ENCODE measurements around the gene GALNTL6.

Gene GALNTL6

DNA sequence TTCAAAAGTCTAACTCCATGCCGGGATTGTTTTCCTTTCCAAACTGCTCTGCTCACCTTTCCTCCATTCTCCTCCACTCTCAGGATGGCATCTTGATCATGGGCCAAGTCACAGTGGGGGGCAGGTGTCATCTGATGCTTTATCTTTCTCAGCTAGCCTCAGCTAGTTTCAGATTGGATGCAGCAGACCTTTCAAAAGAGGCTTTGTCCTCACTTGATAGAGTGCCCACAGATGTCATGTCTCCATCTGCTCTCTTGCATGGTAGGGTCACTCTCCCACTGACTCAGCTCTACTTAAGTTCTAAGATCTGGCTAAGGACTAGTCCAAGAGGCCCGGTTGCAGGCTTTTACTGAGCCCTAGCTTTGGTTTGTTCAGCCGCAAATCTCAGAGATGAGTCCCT, 1013.7 kb downstream of the GALNTL6 start:
- Histone ChIP-seq H3K27ac (ENCODE audit: low read length, poor library complexity, severe bottlenecking) (no peak overlapping the region), H3K18ac (ENCODE audit: low read depth in 1 of 2, low read length in 2 of 2) (no peak overlapping the region), H3K4me3 (ENCODE audit: insufficient read depth in 1 of 2, low read depth in 1 of 2, low read length in 2 of 2) (no peak overlapping the region), H2BK120ac (ENCODE audit: low read depth, low read length) (no peak overlapping the region), H4K91ac (ENCODE audit: low read length) (no peak overlapping the region), H2BK12ac (ENCODE audit: low read length in 2 of 2) (no peak overlapping the region), H3K14ac (ENCODE audit: low read length in 2 of 2) (no peak overlapping the region), H2BK5ac (ENCODE audit: low read depth, low read length, poor library complexity, severe bottlenecking) (no peak overlapping the region), H2BK15ac (ENCODE audit: low read depth, poor library complexity, severe bottlenecking) (no peak overlapping the region), H3K9me3 (ENCODE audit: control insufficient read depth, low read length) (no peaks in the 10 kb centered on the region), H3K4me2 (ENCODE audit: low read length, poor library complexity, severe bottlenecking) (no peak overlapping the region), H3K79me1 (replicated peaks; ENCODE audit: low read length, poor library complexity, severe bottlenecking) (no peaks in the 10 kb centered on the region), H3K27me3 (ENCODE audit: control insufficient read depth in 1 of 2, insufficient read depth in 1 of 2, low read length in 2 of 2) (peaks cover 0 to 7% of the 10 kb centered on the region in 2 experiments), H3K9ac (ENCODE audit: low read length) (no peak overlapping the region), H2AFZ (ENCODE audit: low read depth, low read length) (no peak overlapping the region), H4K8ac (ENCODE audit: low read length) (no peak overlapping the region), H3K4ac (ENCODE audit: low read depth in 1 of 2, low read length in 2 of 2) (no peak overlapping the region), H3K4me1 (ENCODE audit: control insufficient read depth, insufficient read depth, low read depth, low read length) (peaks cover 8% of the 10 kb centered on the region), H2AK5ac (ENCODE audit: low read length, severe bottlenecking) (no peak overlapping the region), H3K23ac (ENCODE audit: low read length in 2 of 2) (no peak overlapping the region), H3K36me3 (ENCODE audit: control insufficient read depth in 1 of 2, insufficient read depth in 2 of 2, low read depth in 1 of 2, low read length in 2 of 2) (no peaks in the 10 kb centered on the region)
- 95% methylated on average over 3 of the region's 3 CpGs for WGBS
- DNase-seq: no peak

- DNase-seq: peak; percentile 16
- H3K27me3 ChIP-seq (ENCODE audit: control insufficient read depth in 1 of 2, insufficient read depth in 1 of 2, low read length in 2 of 2): no peaks in the 10 kb centered on the region
- no peak overlapping the region for H3K4me3 ChIP-seq (ENCODE audit: insufficient read depth in 1 of 2, low read depth in 1 of 2, low read length in 2 of 2)
- no peak overlapping the region for H2BK5ac ChIP-seq (ENCODE audit: low read depth, low read length, poor library complexity, severe bottlenecking)
- no peaks in the 10 kb centered on the region for H3K36me3 ChIP-seq (ENCODE audit: control insufficient read depth in 1 of 2, insufficient read depth in 2 of 2, low read depth in 1 of 2, low read length in 2 of 2)
- no peak overlapping the region for H3K18ac ChIP-seq (ENCODE audit: low read depth in 1 of 2, low read length in 2 of 2)
- no peaks in the 10 kb centered on the region for H3K9me3 ChIP-seq (ENCODE audit: control insufficient read depth, low read length)
- no peak overlapping the region for H2AK5ac ChIP-seq (ENCODE audit: low read length, severe bottlenecking)
- H4K91ac ChIP-seq (ENCODE audit: low read length): no peak overlapping the region
- no peak overlapping the region for H4K8ac ChIP-seq (ENCODE audit: low read length)
- WGBS: 5% methylated on average over 4 of the region's 5 CpGs
- no peak overlapping the region for H2BK120ac ChIP-seq (ENCODE audit: low read depth, low read length)
- no peak overlapping the region for H3K4ac ChIP-seq (ENCODE audit: low read depth in 1 of 2, low read length in 2 of 2)
- peak overlapping the region; percentile 44 for H3K9ac ChIP-seq (ENCODE audit: low read length)
- no peak overlapping the region for H3K4me2 ChIP-seq (ENCODE audit: low read length, poor library complexity, severe bottlenecking)
- no peak overlapping the region for H2AFZ ChIP-seq (ENCODE audit: low read depth, low read length)
- no peak overlapping the region for H3K27ac ChIP-seq (ENCODE audit: low read length, poor library complexity, severe bottlenecking)
- no peak overlapping the region for H2BK15ac ChIP-seq (ENCODE audit: low read depth, poor library complexity, severe bottlenecking)
- no peak overlapping the region for H3K23ac ChIP-seq (ENCODE audit: low read length in 2 of 2)
- no peak overlapping the region for H2BK12ac ChIP-seq (ENCODE audit: low read length in 2 of 2)
- H3K79me1 ChIP-seq (replicated peaks; ENCODE audit: low read length, poor library complexity, severe bottlenecking): no peaks in the 10 kb centered on the region
- peaks cover 8% of the 10 kb centered on the region for H3K4me1 ChIP-seq (ENCODE audit: control insufficient read depth, insufficient read depth, low read depth, low read length)
- H3K14ac ChIP-seq (ENCODE audit: low read length in 2 of 2): no peak overlapping the region
Measured at GRCh38 chr4:172830295-172830764, 1017.1 kb downstream of the GALNTL6 start.

- Histone ChIP-seq H2BK12ac (ENCODE audit: low read length in 2 of 2) (no peak overlapping the region), H3K9ac (ENCODE audit: low read length) (no peak overlapping the region), H3K4me3 (ENCODE audit: insufficient read depth in 1 of 2, low read depth in 1 of 2, low read length in 2 of 2) (no peak overlapping the region), H2AK5ac (ENCODE audit: low read length, severe bottlenecking) (no peak overlapping the region), H4K91ac (ENCODE audit: low read length) (no peak overlapping the region), H3K18ac (ENCODE audit: low read depth in 1 of 2, low read length in 2 of 2) (no peak overlapping the region), H4K8ac (ENCODE audit: low read length) (no peak overlapping the region), H3K36me3 (ENCODE audit: control insufficient read depth in 1 of 2, insufficient read depth in 2 of 2, low read depth in 1 of 2, low read length in 2 of 2) (no peaks in the 10 kb centered on the region), H2BK5ac (ENCODE audit: low read depth, low read length, poor library complexity, severe bottlenecking) (no peak overlapping the region), H2AFZ (ENCODE audit: low read depth, low read length) (no peak overlapping the region), H3K9me3 (ENCODE audit: control insufficient read depth, low read length) (no peaks in the 10 kb centered on the region), H3K4me2 (ENCODE audit: low read length, poor library complexity, severe bottlenecking) (no peak overlapping the region), H3K4ac (ENCODE audit: low read depth in 1 of 2, low read length in 2 of 2) (no peak overlapping the region), H3K27ac (ENCODE audit: low read length, poor library complexity, severe bottlenecking) (no peak overlapping the region), H3K4me1 (ENCODE audit: control insufficient read depth, insufficient read depth, low read depth, low read length) (no peaks in the 10 kb centered on the region), H3K79me1 (replicated peaks; ENCODE audit: low read length, poor library complexity, severe bottlenecking) (no peaks in the 10 kb centered on the region), H2BK120ac (ENCODE audit: low read depth, low read length) (no peak overlapping the region), H3K14ac (ENCODE audit: low read length in 2 of 2) (no peak overlapping the region), H3K27me3 (ENCODE audit: control insufficient read depth in 1 of 2, insufficient read depth in 1 of 2, low read length in 2 of 2) (no peaks in the 10 kb centered on the region), H3K23ac (ENCODE audit: low read length in 2 of 2) (no peak overlapping the region), H2BK15ac (ENCODE audit: low read depth, poor library complexity, severe bottlenecking) (no peak overlapping the region)
- 97% methylated on average over 3 of the region's 3 CpGs for WGBS
- DNase-seq: no peak
Measured at GRCh38 chr4:172836661-172837060, 1023.5 kb downstream of the GALNTL6 start.

- Histone ChIP-seq H3K14ac (ENCODE audit: low read length in 2 of 2) (no peak overlapping the region), H3K4ac (ENCODE audit: low read depth in 1 of 2, low read length in 2 of 2) (no peak overlapping the region), H3K27ac (ENCODE audit: low read length, poor library complexity, severe bottlenecking) (no peak overlapping the region), H3K4me1 (ENCODE audit: control insufficient read depth, insufficient read depth, low read depth, low read length) (no peaks in the 10 kb centered on the region), H4K91ac (ENCODE audit: low read length) (no peak overlapping the region), H3K23ac (ENCODE audit: low read length in 2 of 2) (no peak overlapping the region), H3K4me2 (ENCODE audit: low read length, poor library complexity, severe bottlenecking) (no peak overlapping the region), H3K27me3 (ENCODE audit: control insufficient read depth in 1 of 2, insufficient read depth in 1 of 2, low read length in 2 of 2) (no peaks in the 10 kb centered on the region), H3K18ac (ENCODE audit: low read depth in 1 of 2, low read length in 2 of 2) (no peak overlapping the region), H2BK120ac (ENCODE audit: low read depth, low read length) (no peak overlapping the region), H3K4me3 (ENCODE audit: insufficient read depth in 1 of 2, low read depth in 1 of 2, low read length in 2 of 2) (no peak overlapping the region), H2BK12ac (ENCODE audit: low read length in 2 of 2) (no peak overlapping the region), H4K8ac (ENCODE audit: low read length) (no peak overlapping the region), H2AFZ (ENCODE audit: low read depth, low read length) (no peak overlapping the region), H3K36me3 (ENCODE audit: control insufficient read depth in 1 of 2, insufficient read depth in 2 of 2, low read depth in 1 of 2, low read length in 2 of 2) (no peaks in the 10 kb centered on the region), H3K79me1 (replicated peaks; ENCODE audit: low read length, poor library complexity, severe bottlenecking) (no peaks in the 10 kb centered on the region), H3K9ac (ENCODE audit: low read length) (no peak overlapping the region), H3K9me3 (ENCODE audit: control insufficient read depth, low read length) (no peaks in the 10 kb centered on the region), H2BK5ac (ENCODE audit: low read depth, low read length, poor library complexity, severe bottlenecking) (no peak overlapping the region), H2BK15ac (ENCODE audit: low read depth, poor library complexity, severe bottlenecking) (no peak overlapping the region), H2AK5ac (ENCODE audit: low read length, severe bottlenecking) (no peak overlapping the region)
- no peak for DNase-seq
- WGBS: 50% methylated on average over 5 of the region's 6 CpGs
Measured at GRCh38 chr4:172838111-172838510, 1024.9 kb downstream of the GALNTL6 start.
